Fibroblast of pulmonary artery (primary cell): Measurements from ENCODE around the gene SLC6A19.

Source experiments
- DNase-seq: peaks from one replicate; pipeline ENCODE4 v3.0.0-alpha.2; 2010; ENCODE audit warnings: low read depth
- H3K4me3 ChIP-seq: replicated peaks from 2 replicates; pipeline ENCODE4 v1.5.1; 2011; ENCODE audit warnings: low read depth, mild to moderate bottlenecking, control low read depth, low read length, moderate library complexity
- TF ChIP-seq, protein P1 (sequence below): IDR thresholded peaks from 2 replicates; pipeline ENCODE4 v1.5.1; 2011; ENCODE audit warnings: mild to moderate bottlenecking, control low read depth, low read length, inconsistent platforms; ENCODE audit errors: missing control alignments

Gene SLC6A19

DNA sequence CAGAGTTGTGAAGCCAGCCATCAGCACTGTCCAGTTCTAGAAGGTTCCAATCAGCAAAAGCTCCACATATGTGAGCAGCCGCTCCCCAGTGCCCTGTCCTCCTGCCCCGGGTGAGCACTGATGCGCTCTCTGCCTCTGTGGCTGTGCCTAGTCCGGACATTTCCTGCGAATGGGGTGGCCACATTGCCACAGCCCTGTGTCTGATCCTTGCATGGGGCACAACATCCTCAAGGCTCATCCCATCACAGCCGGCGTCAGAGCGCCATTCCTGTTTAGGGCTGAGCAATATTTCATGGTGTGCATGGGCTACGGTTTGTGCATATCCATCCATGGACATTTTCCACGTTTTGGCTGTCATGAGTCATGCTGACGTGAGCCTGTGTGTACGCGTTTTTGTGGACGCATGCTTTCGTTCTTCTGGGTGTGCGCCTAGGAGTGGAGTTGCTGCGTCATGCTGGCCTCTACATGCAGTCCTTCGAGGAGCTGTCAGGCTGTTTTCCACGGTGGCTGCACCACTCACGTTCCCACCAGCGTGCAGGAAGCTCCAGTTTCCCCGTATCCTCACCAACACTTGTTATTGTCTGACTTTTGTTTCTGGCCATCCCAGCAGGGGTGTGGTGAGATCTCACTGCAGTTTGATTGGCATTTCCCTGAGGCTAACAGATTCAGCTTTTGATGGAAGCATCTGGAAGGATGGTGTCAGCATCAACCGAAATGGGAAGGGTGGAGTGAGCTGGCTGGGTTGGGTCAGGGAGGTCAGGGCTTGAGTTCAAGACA is 14.1 kb downstream of the SLC6A19 start:
- DNase-seq: no peak
- no peak overlapping the region for H3K4me3 ChIP-seq
- TF ChIP-seq, protein P1, sequence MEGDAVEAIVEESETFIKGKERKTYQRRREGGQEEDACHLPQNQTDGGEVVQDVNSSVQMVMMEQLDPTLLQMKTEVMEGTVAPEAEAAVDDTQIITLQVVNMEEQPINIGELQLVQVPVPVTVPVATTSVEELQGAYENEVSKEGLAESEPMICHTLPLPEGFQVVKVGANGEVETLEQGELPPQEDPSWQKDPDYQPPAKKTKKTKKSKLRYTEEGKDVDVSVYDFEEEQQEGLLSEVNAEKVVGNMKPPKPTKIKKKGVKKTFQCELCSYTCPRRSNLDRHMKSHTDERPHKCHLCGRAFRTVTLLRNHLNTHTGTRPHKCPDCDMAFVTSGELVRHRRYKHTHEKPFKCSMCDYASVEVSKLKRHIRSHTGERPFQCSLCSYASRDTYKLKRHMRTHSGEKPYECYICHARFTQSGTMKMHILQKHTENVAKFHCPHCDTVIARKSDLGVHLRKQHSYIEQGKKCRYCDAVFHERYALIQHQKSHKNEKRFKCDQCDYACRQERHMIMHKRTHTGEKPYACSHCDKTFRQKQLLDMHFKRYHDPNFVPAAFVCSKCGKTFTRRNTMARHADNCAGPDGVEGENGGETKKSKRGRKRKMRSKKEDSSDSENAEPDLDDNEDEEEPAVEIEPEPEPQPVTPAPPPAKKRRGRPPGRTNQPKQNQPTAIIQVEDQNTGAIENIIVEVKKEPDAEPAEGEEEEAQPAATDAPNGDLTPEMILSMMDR: no peak

DNA sequence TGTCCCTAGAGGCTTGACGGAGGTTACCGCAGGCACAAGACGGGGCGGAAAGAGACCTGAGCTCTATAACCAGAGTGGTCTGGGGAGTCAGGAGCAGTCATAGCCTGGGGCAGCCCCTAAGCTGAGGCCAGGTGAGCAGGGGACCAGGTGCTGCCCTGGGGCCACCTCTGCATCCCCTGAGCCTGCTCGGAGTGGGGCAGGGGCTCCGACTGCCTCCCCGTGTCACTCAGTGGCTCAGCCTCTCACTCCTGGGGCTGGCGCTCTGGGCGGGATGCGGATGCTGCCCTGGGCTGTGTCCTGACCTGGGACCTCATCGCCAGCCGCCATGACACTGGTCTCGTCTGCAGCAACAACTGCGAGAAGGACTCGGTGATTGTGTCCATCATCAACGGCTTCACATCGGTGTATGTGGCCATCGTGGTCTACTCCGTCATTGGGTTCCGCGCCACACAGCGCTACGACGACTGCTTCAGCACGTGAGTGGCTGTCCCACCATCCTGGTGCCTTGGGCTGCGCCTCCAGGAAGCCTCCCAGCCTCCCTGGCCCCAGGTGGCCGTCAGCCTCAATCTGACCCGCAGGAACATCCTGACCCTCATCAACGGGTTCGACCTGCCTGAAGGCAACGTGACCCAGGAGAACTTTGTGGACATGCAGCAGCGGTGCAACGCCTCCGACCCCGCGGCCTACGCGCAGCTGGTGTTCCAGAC is 15.0 kb downstream of the SLC6A19 start:
- TF ChIP-seq, protein P1: no peak
- H3K4me3 ChIP-seq: no peak overlapping the region
- no peak for DNase-seq

- H3K4me3 ChIP-seq: no peak overlapping the region
- no peak for DNase-seq
- TF ChIP-seq, protein P1: no peak
Measured at GRCh38 chr5:1216918-1217295, 15.5 kb downstream of the SLC6A19 start.

- TF ChIP-seq, protein P1: no peak
- H3K4me3 ChIP-seq: no peak overlapping the region
- no peak for DNase-seq
Measured at GRCh38 chr5:1217596-1218206, 16.3 kb downstream of the SLC6A19 start.

- DNase-seq: no peak
- TF ChIP-seq, protein P1: no peak
- H3K4me3 ChIP-seq: no peak overlapping the region
Measured at GRCh38 chr5:1218351-1219080, 17.1 kb downstream of the SLC6A19 start.

DNA sequence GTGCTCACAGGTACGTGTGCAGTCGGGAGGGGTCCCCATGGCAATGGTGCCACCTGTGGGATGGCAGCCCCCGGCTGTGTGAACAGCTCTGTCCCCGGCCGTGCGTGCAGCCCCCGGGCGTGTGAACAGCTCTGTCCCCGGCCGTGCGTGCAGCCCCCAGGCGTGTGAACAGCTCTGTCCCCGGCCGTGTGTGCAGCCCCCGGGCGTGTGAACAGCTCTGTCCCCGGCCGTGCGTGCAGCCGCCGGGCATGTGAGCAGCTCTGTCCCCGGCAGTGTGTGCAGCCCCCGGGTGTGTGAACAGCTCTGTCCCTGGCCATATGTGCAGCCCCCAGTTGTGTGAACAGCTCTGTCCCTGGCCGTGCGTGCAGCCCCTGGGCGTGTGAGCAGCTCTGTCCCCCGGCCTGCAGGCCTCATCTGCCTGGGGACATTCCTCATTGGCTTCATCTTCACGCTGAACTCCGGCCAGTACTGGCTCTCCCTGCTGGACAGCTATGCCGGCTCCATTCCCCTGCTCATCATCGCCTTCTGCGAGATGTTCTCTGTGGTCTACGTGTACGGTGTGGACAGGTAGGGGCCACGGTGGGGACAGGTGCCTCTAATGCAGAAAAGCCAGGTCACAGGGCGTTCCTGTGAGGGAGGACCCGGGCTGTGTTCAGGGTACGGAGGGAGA is 17.8 kb downstream of the SLC6A19 start:
- TF ChIP-seq, protein P1: no peak
- H3K4me3 ChIP-seq: no peak overlapping the region
- no peak for DNase-seq
